NCI-H1694 (cell line): ENCODE data around the gene CIAO3.

ENCODE experiments used
- DNase-seq: peaks from one replicate; lab custom pipeline; 2025; lab: John Stamatoyannopoulos, UW

The CIAO3 gene

DNA sequence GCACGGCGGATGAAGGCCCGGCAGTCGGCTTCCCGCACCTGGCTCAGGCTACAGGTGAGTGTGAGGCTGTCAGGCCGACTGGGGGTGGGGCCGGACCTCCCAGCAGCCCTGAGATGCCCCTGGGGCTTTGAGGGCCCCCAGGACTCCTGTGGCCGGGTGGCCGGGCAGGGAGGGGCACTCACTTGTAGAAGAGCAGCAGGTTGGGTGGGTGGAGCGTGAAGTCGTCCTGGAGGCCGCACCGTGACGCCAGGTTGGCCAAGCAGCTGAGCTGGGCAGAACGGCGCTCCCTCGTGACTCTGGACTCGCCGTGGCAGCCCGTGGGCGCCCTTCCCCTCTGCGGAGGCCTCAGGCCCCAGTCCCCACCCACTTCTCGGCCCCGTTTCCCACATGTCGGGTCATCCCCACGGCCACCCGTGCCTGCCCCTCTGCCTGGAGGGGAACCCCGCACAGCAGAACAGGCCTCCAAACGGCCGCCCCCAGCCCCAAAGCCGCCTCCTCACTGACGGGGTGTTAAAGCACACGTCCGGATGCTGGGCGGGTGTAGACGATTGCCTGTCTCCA is 34.5 kb upstream of the CIAO3 start:
- no peak for DNase-seq

- no peak for DNase-seq
Measured at GRCh38 chr16:774086-775001, 33.5 kb upstream of the CIAO3 start.

GRCh38 chr16:772959-773358 is 32.2 kb upstream of the CIAO3 start:
- no peak for DNase-seq

GRCh38 chr16:770411-770810 is 29.6 kb upstream of the CIAO3 start:
- DNase-seq: no peak

DNA sequence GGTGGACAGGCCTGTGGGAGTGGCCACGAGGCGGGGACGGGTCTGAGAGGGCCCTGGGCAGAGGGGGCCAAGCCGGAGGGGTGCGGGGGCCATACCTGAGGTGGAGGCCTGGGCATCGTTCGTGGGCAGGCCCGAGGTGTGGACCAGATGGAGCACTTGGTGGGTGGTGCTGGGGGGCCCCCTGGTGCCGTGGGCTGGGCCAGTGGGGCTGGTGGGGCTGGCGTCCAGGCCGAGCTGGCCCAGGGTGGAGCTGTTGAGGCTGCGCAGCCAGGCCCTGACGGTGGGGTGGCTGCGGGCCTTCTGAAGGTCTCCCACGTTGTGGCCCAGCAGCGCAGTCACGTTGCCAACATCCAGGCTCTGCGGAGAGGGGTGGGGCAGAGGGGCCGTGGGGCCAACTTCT is 29.1 kb upstream of the CIAO3 start:
- no peak for DNase-seq

- no peak for DNase-seq
Measured at GRCh38 chr16:769184-769784, 28.5 kb upstream of the CIAO3 start.

DNA sequence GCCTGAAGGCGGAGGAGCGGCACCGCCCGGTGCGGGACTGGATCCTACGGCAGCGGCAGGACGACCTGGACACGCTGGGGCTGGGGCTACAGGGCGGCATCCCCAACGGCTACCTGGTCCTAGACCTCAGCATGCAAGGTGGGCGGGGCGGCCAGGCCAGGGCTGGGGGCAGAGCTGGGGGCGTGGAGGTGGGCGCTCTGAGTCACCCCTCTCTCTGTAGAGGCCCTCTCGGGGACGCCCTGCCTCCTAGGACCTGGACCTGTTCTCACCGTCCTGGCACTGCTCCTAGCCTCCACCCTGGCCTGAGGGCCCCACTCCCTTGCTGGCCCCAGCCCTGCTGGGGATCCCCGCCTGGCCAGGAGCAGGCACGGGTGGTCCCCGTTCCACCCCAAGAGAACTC is 27.6 kb upstream of the CIAO3 start:
- DNase-seq: no peak

- no peak for DNase-seq
Measured at GRCh38 chr16:767743-768235, 27.0 kb upstream of the CIAO3 start.

GRCh38 chr16:766820-767640 is 26.2 kb upstream of the CIAO3 start:
- no peak for DNase-seq

- DNase-seq: no peak
Measured at GRCh38 chr16:766008-766819, 25.4 kb upstream of the CIAO3 start.

DNA sequence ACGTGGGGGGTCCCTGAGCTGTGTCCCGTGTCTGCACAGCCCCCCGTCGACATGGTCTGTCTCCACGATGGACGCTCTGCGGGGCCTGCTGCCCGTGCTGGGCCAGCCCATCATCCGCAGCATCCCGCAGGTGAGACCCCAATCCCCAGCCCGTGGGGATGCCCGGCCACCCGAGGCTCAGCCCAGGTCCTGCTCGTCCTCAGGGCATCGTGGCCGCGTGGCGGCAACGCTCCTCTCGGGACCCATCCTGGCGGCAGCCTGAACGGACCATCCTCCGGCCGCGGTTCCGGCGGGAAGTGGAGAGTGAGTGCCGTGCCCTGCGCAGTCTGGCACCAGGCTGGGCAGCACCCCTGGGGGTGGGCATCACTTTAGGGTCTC is 24.7 kb upstream of the CIAO3 start:
- no peak for DNase-seq

GRCh38 chr16:764848-765487 is 24.2 kb upstream of the CIAO3 start:
- DNase-seq: no peak

DNA sequence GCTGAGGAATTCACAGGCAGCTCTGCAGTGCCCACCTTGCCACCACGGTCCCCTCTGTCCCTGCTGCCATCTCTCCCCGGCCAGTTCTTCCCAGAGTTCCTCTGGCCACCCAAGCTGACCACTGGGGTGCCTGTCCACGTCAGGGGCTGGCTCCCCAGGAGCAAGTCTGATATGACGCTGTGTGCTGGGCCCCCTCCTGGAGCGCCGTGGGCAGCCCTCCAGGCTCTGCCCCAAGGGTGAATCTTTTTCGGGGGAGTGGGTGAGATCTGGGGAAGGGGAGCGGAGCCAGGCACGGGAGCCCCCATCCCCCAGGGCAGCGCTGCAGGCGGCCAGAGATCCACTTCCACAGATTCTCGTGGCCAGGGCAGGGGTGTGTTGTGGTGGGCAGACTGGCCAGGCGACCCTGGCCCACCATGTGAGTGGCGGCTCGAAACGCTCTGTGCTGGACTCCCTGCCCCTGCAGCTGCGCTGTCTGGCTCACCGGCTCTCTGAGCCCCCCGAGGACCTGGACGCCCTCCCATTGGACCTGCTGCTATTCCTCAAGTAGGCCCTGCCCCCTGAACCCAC is 23.5 kb upstream of the CIAO3 start:
- no peak for DNase-seq

DNA sequence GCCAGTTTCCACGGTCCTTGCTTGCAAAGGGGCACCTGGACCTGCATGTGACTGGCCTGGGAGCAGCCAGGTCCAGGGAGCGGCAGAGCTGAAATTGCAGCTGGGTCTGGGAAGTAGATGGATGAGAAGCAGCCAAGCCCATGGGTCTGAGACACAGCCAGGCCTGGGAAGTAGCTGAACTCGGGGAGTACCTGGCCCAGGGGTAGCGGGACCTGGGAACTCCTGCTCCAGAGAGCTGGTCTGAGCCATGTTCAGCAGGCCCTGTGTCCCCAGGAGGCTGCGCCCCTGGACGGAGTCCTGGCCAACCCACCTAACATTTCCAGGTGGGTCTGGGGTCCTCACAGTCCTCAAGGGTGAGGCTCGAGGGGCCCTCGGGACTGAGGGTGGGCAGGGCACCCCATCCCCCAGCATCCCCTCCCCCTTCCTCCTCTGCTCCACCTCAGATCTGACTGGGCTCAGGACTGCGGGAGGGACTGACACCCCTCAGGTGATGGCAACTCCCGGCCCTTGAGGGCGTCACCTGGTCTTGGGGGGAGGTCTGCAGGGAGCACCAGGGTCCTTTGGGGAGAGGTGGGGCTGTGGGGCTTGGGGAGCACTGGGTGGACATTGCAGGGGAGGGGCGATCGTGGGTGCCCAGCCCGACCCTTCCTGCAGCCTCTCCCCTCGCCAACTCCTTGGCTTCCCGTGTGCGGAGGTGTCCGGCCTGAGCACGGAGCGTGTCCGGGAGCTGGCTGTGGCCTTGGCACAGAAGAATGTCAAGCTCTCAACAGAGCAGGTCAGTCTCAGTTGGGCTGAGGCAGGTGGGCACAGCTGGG is 22.8 kb upstream of the CIAO3 start:
- DNase-seq: no peak

GRCh38 chr16:762595-763268 is 21.9 kb upstream of the CIAO3 start:
- DNase-seq: no peak

DNA sequence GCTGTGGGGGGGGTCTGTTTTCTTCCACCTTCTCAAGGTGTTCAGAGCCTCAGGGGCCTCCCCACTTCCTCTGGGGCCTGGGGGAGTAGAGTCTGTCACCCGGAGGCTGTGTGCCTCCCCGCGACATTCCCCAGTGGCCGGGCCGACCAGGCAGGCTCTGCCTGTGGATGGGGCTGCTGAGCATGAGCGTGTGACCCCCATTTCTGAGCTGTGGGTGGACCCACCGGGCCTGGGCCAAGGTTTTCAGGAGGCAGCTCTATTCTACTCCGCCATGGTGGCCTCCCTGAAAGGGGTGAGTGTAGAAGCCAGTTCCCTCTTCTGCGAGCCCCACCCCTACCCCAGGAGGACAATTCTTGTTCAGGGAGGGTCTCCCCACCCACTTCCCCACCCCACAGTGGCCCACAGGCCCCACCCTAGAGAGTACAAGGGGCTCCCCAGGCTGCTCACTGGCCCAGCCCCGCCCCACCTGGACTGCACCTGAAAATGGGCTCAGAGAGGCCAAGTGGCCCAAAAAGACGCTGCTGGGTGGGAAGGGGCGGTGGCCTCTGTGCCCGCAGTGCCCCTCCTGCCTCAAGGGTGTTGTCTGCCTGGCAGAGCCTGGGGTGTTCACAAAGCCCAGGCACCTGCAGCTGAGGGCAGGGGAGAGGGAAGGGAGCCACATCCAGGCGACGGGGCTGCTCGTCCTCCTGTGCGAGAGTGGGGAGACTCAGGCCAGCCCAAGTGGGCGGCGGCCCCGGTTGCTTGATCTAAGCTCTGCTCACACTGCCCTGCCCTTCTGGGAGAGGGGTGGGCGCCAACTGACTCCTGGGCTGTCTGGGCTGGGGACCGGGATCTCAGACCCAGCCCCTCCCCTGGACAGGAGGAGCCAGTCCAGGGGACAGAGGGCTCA is 21.1 kb upstream of the CIAO3 start:
- DNase-seq: no peak

GRCh38 chr16:760545-761343 is 19.9 kb upstream of the CIAO3 start, which contains the start of gene MSLN:
Gene MSLN (plus strand): TSS chr16:760734. CDS start chr16:762681, 1,947 bp downstream.
- no peak for DNase-seq
